GM18951 (cell line): ENCODE measurements around the gene FBXO46.

ENCODE experiments used
- POLR2A ChIP-seq: IDR thresholded peaks from 4 replicates; pipeline ENCODE4 v1.6.1; 2011; ENCODE audit warnings: mild to moderate bottlenecking; ENCODE audit not compliant: insufficient read length, insufficient read depth; ENCODE audit errors: extremely low read depth
- in situ Hi-C: fragments of 300-500 bp; cut with MboI; formaldehyde crosslinking; loops from one replicate; pipeline ENCODE4 v1.12.0; 2022; ENCODE audit warnings: low sequenced_read_pairs, mixed read lengths, inconsistent platforms; ENCODE audit not compliant: unreplicated experiment

FBXO46 gene, protein sequence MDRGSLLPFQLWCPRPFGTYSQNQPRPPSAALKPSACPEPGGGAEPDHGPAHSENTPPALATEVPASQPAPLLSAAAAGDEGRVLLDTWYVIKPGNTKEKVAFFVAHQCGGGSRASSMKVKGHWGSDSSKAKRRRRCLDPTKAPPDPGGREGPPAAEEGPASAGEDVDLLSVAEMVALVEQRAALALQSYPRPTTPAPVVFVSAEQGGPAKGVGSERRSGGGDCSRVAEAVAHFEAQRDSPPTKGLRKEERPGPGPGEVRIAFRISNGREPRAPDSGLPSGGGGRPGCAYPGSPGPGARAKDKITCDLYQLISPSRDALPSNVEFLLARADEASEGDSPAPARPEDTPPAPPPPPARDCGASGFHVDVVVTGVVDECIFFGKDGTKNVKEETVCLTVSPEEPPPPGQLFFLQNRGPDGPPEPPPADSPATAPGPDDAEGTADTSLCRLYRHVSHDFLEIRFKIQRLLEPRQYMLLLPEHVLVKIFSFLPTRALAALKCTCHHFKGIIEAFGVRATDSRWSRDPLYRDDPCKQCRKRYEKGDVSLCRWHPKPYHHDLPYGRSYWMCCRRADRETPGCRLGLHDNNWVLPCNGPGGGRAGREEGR

GRCh38 chr19:45730368-45731288 lies at the start of gene FBXO46:
Gene FBXO46 (minus strand): TSS chr19:45730896. CDS start chr19:45713495, 17,401 bp downstream.
- peak; percentile 90 for TF ChIP-seq POLR2A
- in situ Hi-C loops: no loop called here

DNA sequence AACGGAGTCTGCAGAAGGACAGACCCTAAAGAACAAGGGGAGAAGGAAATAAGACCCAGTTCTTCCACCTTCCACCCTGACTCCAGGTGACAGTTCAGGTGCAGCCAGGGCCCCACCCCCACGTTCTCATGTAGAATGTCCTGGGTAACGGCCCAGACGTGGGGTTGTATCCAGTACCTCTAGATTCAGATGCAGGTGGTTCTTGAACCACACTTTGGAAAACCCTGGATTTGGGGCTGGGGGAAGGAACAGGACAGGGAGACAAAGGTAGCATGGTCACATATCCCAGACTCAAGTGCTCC lies 49.4 kb upstream of the FBXO46 start:
- in situ Hi-C loops: no loop called here
- no peak for TF ChIP-seq POLR2A

DNA sequence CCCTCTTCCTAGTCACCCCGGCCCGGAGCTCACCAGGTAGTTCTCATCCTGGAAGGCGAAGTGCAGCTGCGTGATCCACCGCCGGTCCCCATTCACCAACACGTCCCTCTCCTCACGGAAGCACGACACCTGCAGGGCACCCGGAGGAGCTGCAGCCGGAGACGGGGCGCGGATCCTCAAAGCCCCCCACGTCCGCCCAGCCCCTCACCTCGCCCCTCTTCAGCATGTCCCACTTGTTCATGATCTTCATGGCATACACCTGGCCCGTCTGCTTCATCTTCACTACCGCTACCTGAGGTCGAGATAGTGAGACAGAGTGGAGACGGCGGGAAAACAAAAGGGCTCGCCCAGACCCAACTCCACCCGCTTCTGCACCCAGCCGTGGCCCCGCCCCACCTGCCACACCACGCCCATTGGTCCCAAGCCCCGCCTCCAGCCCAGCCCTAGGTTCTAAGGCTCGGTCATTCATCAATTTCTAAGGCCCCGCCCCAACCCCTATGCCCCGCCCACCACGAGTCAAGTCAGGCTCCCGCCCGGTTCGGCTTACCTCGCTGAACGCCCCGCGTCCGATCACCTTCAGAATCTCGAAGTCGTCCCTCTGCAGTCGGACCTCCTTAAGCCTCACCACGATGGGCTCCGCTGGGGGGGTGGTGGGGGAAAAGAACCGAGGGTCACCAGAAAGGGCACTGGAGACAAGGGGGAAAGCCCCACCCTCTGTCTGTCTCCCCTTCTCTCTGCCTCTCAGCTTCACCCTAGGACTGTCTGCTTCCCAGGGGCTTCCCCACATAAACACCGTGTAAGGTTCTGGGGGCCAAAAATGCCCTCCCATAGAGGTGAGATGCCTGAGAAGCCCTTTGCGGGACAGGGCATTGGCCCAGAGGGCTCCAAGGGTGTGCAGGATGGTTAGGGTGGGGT lies 48.8 kb upstream of the FBXO46 start:
- TF ChIP-seq POLR2A: no peak
- in situ Hi-C loops: no loop called here

DNA sequence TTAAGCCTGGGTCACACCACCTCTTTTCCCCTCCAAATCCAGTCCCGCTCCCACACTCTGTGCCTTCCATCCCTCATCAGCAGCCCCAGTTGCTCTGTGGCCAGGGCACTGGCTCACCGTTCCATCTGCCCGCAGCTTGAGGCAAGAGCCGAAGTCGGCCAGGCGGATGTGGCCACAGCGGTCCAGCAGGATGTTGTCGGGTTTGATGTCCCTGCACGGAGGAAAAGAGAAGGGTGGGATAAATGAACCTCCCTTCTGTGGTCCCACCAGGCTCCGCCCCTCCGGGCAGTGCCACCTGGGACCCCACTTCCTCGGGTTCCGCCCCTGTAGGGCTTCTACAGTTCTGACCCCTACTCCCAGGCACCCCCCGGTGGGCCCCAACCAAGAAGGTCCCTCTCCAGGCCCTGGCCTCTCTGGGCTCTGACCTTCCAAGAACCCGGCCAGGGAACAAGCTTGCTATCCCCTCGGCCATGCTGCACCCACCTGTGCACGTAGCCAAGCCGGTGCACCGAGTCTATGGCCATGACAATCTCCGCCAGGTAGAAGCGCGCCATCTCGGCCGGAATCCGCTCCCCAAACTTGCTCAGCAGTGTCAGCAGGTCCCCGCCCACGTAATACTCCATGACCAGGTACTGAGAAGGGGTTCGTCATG lies 47.4 kb upstream of the FBXO46 start:
- TF ChIP-seq POLR2A: no peak
- in situ Hi-C loops: no loop called here

GRCh38 chr19:45777395-45777961 lies 46.8 kb upstream of the FBXO46 start:
- in situ Hi-C loops: no loop called here

GRCh38 chr19:45774765-45775164 lies 44.1 kb upstream of the FBXO46 start:
- in situ Hi-C loops: no loop called here

More at GRCh38 chr19:45777395-45777961, 46.8 kb upstream of the FBXO46 start:
- no peak for TF ChIP-seq POLR2A

DNA sequence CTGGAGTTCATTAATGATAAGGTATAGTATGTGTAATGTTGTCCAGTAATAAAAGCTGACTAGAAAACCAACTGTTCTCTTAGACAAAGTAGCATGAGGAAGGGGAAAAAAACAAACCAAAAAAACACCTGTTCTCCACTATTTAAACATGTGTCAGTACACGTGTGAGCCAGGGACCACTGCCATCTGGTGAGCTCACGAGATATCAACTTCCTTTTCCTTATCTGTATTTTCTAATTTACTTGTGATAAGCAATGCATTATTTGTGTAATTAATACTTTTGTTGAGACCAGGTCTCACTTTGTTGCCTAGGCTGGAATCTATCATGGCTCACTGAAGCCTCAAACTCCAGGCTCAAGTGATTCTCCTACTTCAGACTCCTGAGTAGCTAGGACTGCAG lies 42.7 kb upstream of the FBXO46 start:
- no peak for TF ChIP-seq POLR2A
- in situ Hi-C loops: no loop called here

More at GRCh38 chr19:45774765-45775164, 44.1 kb upstream of the FBXO46 start:
- no peak for TF ChIP-seq POLR2A

GRCh38 chr19:45772912-45773311 lies 42.2 kb upstream of the FBXO46 start:
- in situ Hi-C loops: no loop called here

DNA sequence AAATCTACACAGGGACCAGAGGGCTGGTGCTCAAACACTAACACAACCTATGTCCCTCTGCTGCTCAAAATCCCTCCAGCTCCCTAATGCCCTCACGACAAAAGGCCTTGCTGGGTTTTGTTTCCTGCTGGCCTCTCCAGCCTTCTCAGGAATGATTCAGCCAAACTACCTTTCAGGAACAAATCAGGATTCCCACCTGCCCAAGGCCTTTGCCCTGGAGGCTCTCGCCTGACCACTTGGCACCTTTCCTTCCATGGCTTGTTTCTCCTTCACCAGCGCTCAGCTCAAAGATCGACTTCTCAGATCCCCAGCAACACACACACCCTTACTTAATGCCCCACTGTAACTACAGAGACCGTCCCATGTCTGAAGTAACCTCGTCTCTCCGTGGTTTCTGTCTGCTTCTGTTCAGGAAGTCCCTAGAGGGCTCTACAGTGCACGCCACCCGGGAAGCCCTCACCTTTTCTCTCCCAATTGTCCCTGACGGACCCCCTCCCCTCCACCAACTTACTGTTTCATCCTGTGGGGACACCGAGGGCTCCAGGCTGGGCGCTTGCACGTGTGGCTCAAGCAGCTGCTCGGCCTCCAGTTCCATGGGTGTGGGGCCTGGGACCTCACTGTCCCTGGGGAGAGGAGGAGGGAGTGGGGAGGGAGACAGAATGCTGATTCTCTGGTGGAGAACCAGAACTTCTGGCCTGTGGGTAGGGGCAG lies 41.6 kb upstream of the FBXO46 start:
- in situ Hi-C loops: no loop called here
- TF ChIP-seq POLR2A: no peak

More at GRCh38 chr19:45772912-45773311, 42.2 kb upstream of the FBXO46 start:
- no peak for TF ChIP-seq POLR2A

DNA sequence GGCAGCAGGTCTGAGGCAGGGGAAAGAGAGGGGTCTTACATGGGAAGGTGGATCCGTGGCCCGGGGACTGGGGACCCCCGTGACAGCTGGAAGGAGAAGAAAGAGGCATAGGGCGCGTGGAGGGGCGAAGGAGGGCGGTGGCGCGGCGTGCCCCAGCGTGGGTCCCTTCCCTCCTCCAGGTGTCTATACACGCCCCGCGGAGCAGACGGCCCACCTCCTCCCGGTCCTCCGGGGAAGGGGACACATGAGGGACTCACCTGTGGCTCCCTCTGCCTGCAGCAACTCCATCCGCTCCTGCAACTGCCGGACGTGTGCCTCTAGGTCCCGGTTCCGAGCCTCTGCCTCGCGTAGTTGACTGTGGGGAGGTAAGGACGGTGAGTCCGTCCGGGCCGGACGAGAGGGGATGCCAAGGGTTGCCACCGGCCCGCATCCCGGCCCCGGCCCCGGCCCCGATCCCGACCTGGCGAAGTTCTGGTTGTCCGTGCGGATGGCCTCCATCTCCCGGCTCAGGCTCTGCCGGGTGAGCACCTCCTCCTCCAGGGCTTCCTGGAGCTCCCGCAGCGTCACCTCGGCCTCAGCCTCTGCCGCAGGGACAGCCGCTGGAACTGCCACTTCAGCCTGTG lies 40.7 kb upstream of the FBXO46 start:
- TF ChIP-seq POLR2A: peak; percentile 15
- in situ Hi-C loops: no loop called here
